ENCODE measurements around the gene CLDN19.

DNA sequence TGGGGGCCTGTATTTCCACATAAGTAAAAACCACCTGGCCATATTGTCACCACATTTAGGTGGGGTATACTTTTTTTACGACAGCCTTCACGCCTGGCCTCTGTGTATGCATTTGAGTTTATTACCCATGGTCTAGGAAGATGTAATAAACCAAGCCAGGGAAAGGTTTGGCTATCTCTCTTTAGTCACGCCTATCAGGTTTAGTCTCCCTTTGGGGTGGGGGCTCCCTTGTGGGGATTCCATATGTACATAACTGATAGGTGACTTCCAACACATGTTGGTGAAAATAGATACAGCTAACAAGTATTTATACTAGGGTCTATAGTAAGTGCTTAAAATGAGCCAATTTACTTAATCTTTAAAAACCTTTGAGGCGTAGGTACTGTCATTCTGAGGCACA lies 53.6 kb downstream of the CLDN19 start:
- TF ChIP-seq, protein P1, sequence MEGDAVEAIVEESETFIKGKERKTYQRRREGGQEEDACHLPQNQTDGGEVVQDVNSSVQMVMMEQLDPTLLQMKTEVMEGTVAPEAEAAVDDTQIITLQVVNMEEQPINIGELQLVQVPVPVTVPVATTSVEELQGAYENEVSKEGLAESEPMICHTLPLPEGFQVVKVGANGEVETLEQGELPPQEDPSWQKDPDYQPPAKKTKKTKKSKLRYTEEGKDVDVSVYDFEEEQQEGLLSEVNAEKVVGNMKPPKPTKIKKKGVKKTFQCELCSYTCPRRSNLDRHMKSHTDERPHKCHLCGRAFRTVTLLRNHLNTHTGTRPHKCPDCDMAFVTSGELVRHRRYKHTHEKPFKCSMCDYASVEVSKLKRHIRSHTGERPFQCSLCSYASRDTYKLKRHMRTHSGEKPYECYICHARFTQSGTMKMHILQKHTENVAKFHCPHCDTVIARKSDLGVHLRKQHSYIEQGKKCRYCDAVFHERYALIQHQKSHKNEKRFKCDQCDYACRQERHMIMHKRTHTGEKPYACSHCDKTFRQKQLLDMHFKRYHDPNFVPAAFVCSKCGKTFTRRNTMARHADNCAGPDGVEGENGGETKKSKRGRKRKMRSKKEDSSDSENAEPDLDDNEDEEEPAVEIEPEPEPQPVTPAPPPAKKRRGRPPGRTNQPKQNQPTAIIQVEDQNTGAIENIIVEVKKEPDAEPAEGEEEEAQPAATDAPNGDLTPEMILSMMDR (IDR thresholded peaks at IDR 0.05), result no peak
- no peak for TF ChIP-seq POLR2A (IDR thresholded peaks at IDR 0.05)

Data from heart left ventricle (tissue), 13 donors.